Stomach smooth muscle (tissue), 2 donors: Measurements from ENCODE around the gene RNF167.

Experiments
- H3K27ac ChIP-seq: one replicate; pipeline ENCODE4 v1.7.0; 2013; ENCODE audit warnings: mild to moderate bottlenecking, low read length, inconsistent platforms
- H3K27me3 ChIP-seq, 2 donors: one replicate each; pipeline ENCODE4 v1.7.0; 2013; ENCODE audit warnings: low read length in 2 of 2; ENCODE audit not compliant: insufficient read depth in 2 of 2, control insufficient read depth in 1 of 2
- H3K36me3 ChIP-seq, 2 donors: one replicate each; pipeline ENCODE4 v1.7.0; 2013; ENCODE audit warnings: low read length in 2 of 2; ENCODE audit not compliant: control insufficient read depth in 2 of 2, insufficient read depth in 2 of 2
- H3K4me1 ChIP-seq: one replicate; pipeline ENCODE4 v1.7.0; 2013; ENCODE audit warnings: low read length; ENCODE audit not compliant: control insufficient read depth, insufficient read depth
- H3K4me3 ChIP-seq, 2 donors: one replicate each; pipeline ENCODE4 v1.7.0; 2013; ENCODE audit warnings: low read length in 2 of 2
- H3K9ac ChIP-seq, 2 donors: one replicate each; pipeline ENCODE4 v1.7.0; 2013; ENCODE audit warnings: low read length in 2 of 2, mild to moderate bottlenecking in 1 of 2
- H3K9me3 ChIP-seq, 2 donors: one replicate each; pipeline ENCODE4 v1.7.0; 2013; ENCODE audit warnings: low read length in 2 of 2; ENCODE audit not compliant: control insufficient read depth in 2 of 2
- donor health status: healthy.
- donor health status: Pancreatic carcinoma.

RNF167 gene

GRCh38 chr17:4928881-4929280 lies 11.2 kb upstream of the RNF167 start:
- Histone ChIP-seq H3K27me3 (no peaks in the 10 kb centered on the region), H3K4me3 (no peak overlapping the region), H3K9ac (no peak overlapping the region), H3K27ac (no peak overlapping the region), H3K4me1 (peaks cover under 1% of the 10 kb centered on the region), H3K36me3 (no peaks in the 10 kb centered on the region), H3K9me3 (no peaks in the 10 kb centered on the region)

GRCh38 chr17:4931963-4932362 lies 8.1 kb upstream of the RNF167 start, which contains the start of gene GP1BA:
Gene GP1BA, plus strand, starts transcription at chr17:4932277. Its CDS starts 328 bp downstream, at chr17:4932605.
- Histone ChIP-seq H3K4me1 (peaks cover 9% of the 10 kb centered on the region), H3K27me3 (no peaks in the 10 kb centered on the region), H3K36me3 (peaks cover 2 to 8% of the 10 kb centered on the region in 2 donors), H3K4me3 (no peak within 1 kb of the TSS), H3K9ac (no peak within 1 kb of the TSS), H3K27ac (no peak within 1 kb of the TSS), H3K9me3 (no peaks in the 10 kb centered on the region)

- peaks cover 9% of the 10 kb centered on the region for H3K4me1 ChIP-seq
- H3K9me3 ChIP-seq: no peaks in the 10 kb centered on the region
- no peaks in the 10 kb centered on the region for H3K27me3 ChIP-seq
- no peak overlapping the region for H3K9ac ChIP-seq
- H3K4me3 ChIP-seq: no peak overlapping the region
- H3K36me3 ChIP-seq: peaks cover 10 to 16% of the 10 kb centered on the region in 2 donors
- H3K27ac ChIP-seq: no peak overlapping the region
Observed at GRCh38 chr17:4932756-4933155, 7.3 kb upstream of the RNF167 start.

GRCh38 chr17:4933646-4934045 lies 6.4 kb upstream of the RNF167 start:
- Histone ChIP-seq H3K9ac (peak overlapping the region in 1 of 2 donors; percentile 12), H3K4me1 (peaks cover 17% of the 10 kb centered on the region), H3K27ac (no peak overlapping the region), H3K27me3 (no peaks in the 10 kb centered on the region), H3K4me3 (peak overlapping the region in 1 of 2 donors; percentile 47), H3K36me3 (peaks cover 19 to 20% of the 10 kb centered on the region in 2 donors), H3K9me3 (no peaks in the 10 kb centered on the region)

GRCh38 chr17:4934173-4934979 lies 5.7 kb upstream of the RNF167 start:
- H3K4me1 ChIP-seq: peaks cover 25% of the 10 kb centered on the region
- no peaks in the 10 kb centered on the region for H3K27me3 ChIP-seq
- peaks cover 19 to 20% of the 10 kb centered on the region in 2 donors for H3K36me3 ChIP-seq
- peak overlapping the region; percentile 12 to 47 for H3K9ac ChIP-seq
- H3K4me3 ChIP-seq: peak overlapping the region in 1 of 2 donors; percentile 47
- no peaks in the 10 kb centered on the region for H3K9me3 ChIP-seq
- peak overlapping the region; percentile 49 for H3K27ac ChIP-seq

- H3K4me3 ChIP-seq: no peak overlapping the region
- H3K9ac ChIP-seq: no peak overlapping the region
- no peak overlapping the region for H3K27ac ChIP-seq
- no peaks in the 10 kb centered on the region for H3K27me3 ChIP-seq
- H3K36me3 ChIP-seq: peaks cover 19 to 20% of the 10 kb centered on the region in 2 donors
- peaks cover 28% of the 10 kb centered on the region for H3K4me1 ChIP-seq
- no peaks in the 10 kb centered on the region for H3K9me3 ChIP-seq
Observed at GRCh38 chr17:4935650-4936049, 4.4 kb upstream of the RNF167 start.

- Histone ChIP-seq H3K36me3 (peaks cover 19 to 20% of the 10 kb centered on the region in 2 donors), H3K27me3 (no peaks in the 10 kb centered on the region), H3K9ac (no peak overlapping the region), H3K4me3 (no peak overlapping the region), H3K4me1 (peaks cover 36% of the 10 kb centered on the region), H3K9me3 (no peaks in the 10 kb centered on the region), H3K27ac (no peak overlapping the region)
Observed at GRCh38 chr17:4936436-4936835, 3.6 kb upstream of the RNF167 start.

- Histone ChIP-seq H3K4me3 (no peak overlapping the region), H3K27me3 (no peaks in the 10 kb centered on the region), H3K36me3 (peaks cover 25% of the 10 kb centered on the region in 2 donors), H3K9ac (no peak overlapping the region), H3K4me1 (peaks cover 47% of the 10 kb centered on the region), H3K9me3 (no peaks in the 10 kb centered on the region), H3K27ac (peak overlapping the region; percentile 98)
Observed at GRCh38 chr17:4937553-4937952, 2.5 kb upstream of the RNF167 start.

- Histone ChIP-seq H3K27ac (peak overlapping the region; percentile 98), H3K4me1 (peaks cover 47% of the 10 kb centered on the region), H3K4me3 (peak overlapping the region in 1 of 2 donors; percentile 8), H3K36me3 (peaks cover 30% of the 10 kb centered on the region in 2 donors), H3K27me3 (no peaks in the 10 kb centered on the region), H3K9ac (peak overlapping the region; percentile 47 to 97), H3K9me3 (no peaks in the 10 kb centered on the region)
Observed at GRCh38 chr17:4938069-4938491, 2.0 kb upstream of the RNF167 start.

- peak overlapping the region; percentile 98 for H3K27ac ChIP-seq
- peaks cover 46% of the 10 kb centered on the region for H3K4me1 ChIP-seq
- H3K36me3 ChIP-seq: peaks cover 35 to 36% of the 10 kb centered on the region in 2 donors
Observed at GRCh38 chr17:4938688-4939545, 1.2 kb upstream of the RNF167 start.

More at GRCh38 chr17:4938688-4939545, 1.2 kb upstream of the RNF167 start:
- peak overlapping the region; percentile 97 to 98 for H3K9ac ChIP-seq
- H3K9me3 ChIP-seq: no peaks in the 10 kb centered on the region
- H3K27me3 ChIP-seq: no peaks in the 10 kb centered on the region
- peak overlapping the region; percentile 82 to 94 for H3K4me3 ChIP-seq
